Uterus (tissue), 4 donors: ENCODE results near the gene PLEKHJ1. TPM values are rescaled to one million over a fixed set of nuclear protein-coding genes. Genes with fewer than 3 reads are reported as not detected.

ENCODE experiments used
- DNase-seq, 2 donors: peaks; one replicate each; pipeline ENCODE4 v3.0.0-alpha.2; 2019 to 2020
- H3K27ac ChIP-seq, 2 donors: fragments of 200-600 bp; sonication (generic); 1 replicate in 1 of 2; 2 replicates in 1 of 2; pipeline ENCODE4 v1.5.1; 2016 to 2018
- H3K27me3 ChIP-seq, 2 donors: fragments of 200-600 bp; sonication (generic); one replicate each; pipeline ENCODE4 v1.5.1; 2018 to 2019; ENCODE audit warnings: control low read depth in 1 of 2
- H3K36me3 ChIP-seq, 2 donors: fragments of 200-600 bp; sonication (generic); one replicate each; pipeline ENCODE4 v1.5.1; 2019; ENCODE audit warnings: control low read depth in 1 of 2
- H3K4me1 ChIP-seq, 2 donors: fragments of 200-600 bp; sonication (generic); one replicate each; pipeline ENCODE4 v1.5.1; 2018 to 2019; ENCODE audit warnings: control low read depth in 1 of 2
- H3K4me3 ChIP-seq, 2 donors: fragments of 200-600 bp; sonication (generic); 1 replicate in 1 of 2; 2 replicates in 1 of 2; pipeline ENCODE4 v1.5.1; 2018 to 2019; ENCODE audit warnings: mild to moderate bottlenecking in 1 of 2
- H3K9me3 ChIP-seq, 2 donors: fragments of 200-600 bp; sonication (generic); one replicate each; pipeline ENCODE4 v1.5.1; 2019; ENCODE audit warnings: control low read depth in 1 of 2
- CTCF ChIP-seq, 4 experiments: fragments of 200-600 bp in 2 of 4; fragments of 450-650 bp in 2 of 4; sonication (generic) in 2 of 4; IDR thresholded peaks; one replicate each; pipeline ENCODE4 v1.5.1; 2016 to 2019; ENCODE audit warnings: antibody characterized with exemption in 4 of 4, mild to moderate bottlenecking in 2 of 4, moderate library complexity in 1 of 4
- POLR2A ChIP-seq, 2 donors: fragments of 450-650 bp; IDR thresholded peaks; one replicate each; pipeline ENCODE4 v1.6.1; 2016; ENCODE audit warnings: antibody characterized with exemption in 2 of 2, mild to moderate bottlenecking in 1 of 2, moderate library complexity in 1 of 2
- intact Hi-C: fragments of 100-400 bp; cut with DNase I; formaldehyde crosslinking; loops from one replicate; pipeline ENCODE4 v1.15.1; 2023; ENCODE audit warnings: low total_unique reads
- total RNA-seq, 4 donors: library from RNA; depleted of rRNA in 3 of 4; stranded (reverse); fragments of >200 nt in 3 of 4; gene quantifications; one replicate each; pipeline versions ENCODE4 v1.1.0 to v1.2.4, GENCODE V29; 2014 to 2023
- donor health status: DM: yes; HTN: yes; CAD: no.

Gene PLEKHJ1
- total RNA-seq, 4 donors from 2014 or later = 5.9 to 56.7 (median 30.1) TPM

GRCh38 chr19:2280633-2281264 is 44.6 kb upstream of the PLEKHJ1 start:
- H3K27ac ChIP-seq = no peak overlapping the region
- H3K4me3 ChIP-seq = no peak overlapping the region
- no peaks in the 10 kb centered on the region for H3K27me3 ChIP-seq
- no peaks in the 10 kb centered on the region for H3K36me3 ChIP-seq
- TF ChIP-seq CTCF (IDR thresholded peaks at IDR 0.05) (no peak), POLR2A (IDR thresholded peaks at IDR 0.05) (no peak)
- intact Hi-C loops = no loop called here
- DNase-seq = no peak
- H3K4me1 ChIP-seq = peaks cover 0 to 19% of the 10 kb centered on the region in 2 donors
- no peaks in the 10 kb centered on the region for H3K9me3 ChIP-seq

- intact Hi-C loops = loop anchor here (10.0 kb wide), 1 partner anchor 124 kb away; the partner anchor contains the start of gene AP3D1
- peaks cover 0 to 24% of the 10 kb centered on the region in 2 donors for H3K4me1 ChIP-seq
These were observed 42.5 kb upstream of the PLEKHJ1 start for GRCh38 chr19:2278459-2279158.

GRCh38 chr19:2277138-2277537 is 41.0 kb upstream of the PLEKHJ1 start:
- Histone ChIP-seq H3K4me1 (peaks cover 3 to 16% of the 10 kb centered on the region in 2 donors), H3K36me3 (no peaks in the 10 kb centered on the region), H3K27ac (no peak overlapping the region), H3K4me3 (no peak overlapping the region), H3K9me3 (no peaks in the 10 kb centered on the region), H3K27me3 (no peaks in the 10 kb centered on the region)
- no peak for DNase-seq
- intact Hi-C loops = loop anchor here (10.0 kb wide), 1 partner anchor 122 kb away; the partner anchor contains the start of gene AP3D1
- TF ChIP-seq CTCF (IDR thresholded peaks at IDR 0.05) = no peak
- no peak for TF ChIP-seq POLR2A (IDR thresholded peaks at IDR 0.05)

More at GRCh38 chr19:2278459-2279158, 42.5 kb upstream of the PLEKHJ1 start:
- H3K27me3 ChIP-seq = no peaks in the 10 kb centered on the region
- TF ChIP-seq POLR2A (IDR thresholded peaks at IDR 0.05) = no peak
- TF ChIP-seq CTCF (IDR thresholded peaks at IDR 0.05) = no peak
- DNase-seq = no peak
- no peak overlapping the region for H3K4me3 ChIP-seq
- no peaks in the 10 kb centered on the region for H3K9me3 ChIP-seq
- no peaks in the 10 kb centered on the region for H3K36me3 ChIP-seq
- no peak overlapping the region for H3K27ac ChIP-seq

GRCh38 chr19:2276429-2276986 is 40.4 kb upstream of the PLEKHJ1 start:
- peaks cover 3 to 15% of the 10 kb centered on the region in 2 donors for H3K4me1 ChIP-seq
- TF ChIP-seq POLR2A (IDR thresholded peaks at IDR 0.05) (no peak), CTCF (IDR thresholded peaks at IDR 0.05) (no peak)
- H3K27ac ChIP-seq = no peak overlapping the region
- no peak for DNase-seq
- no peaks in the 10 kb centered on the region for H3K9me3 ChIP-seq
- intact Hi-C loops = loop anchor here (10.0 kb wide), 1 partner anchor 122 kb away; the partner anchor contains the start of gene AP3D1
- no peaks in the 10 kb centered on the region for H3K27me3 ChIP-seq
- no peak overlapping the region for H3K4me3 ChIP-seq
- no peaks in the 10 kb centered on the region for H3K36me3 ChIP-seq
